OCI-LY3 (cell line): ENCODE data around the gene FAM229B.

Source experiments
- CTCF ChIP-seq: fragments of 200-600, 300-600 bp; sonication (generic); IDR thresholded peaks from 2 replicates; pipeline ENCODE4 v1.5.1; 2014; ENCODE audit warnings: antibody characterized with exemption, low read length, low read depth
- EZH2phosphoT487 ChIP-seq: fragments of 200-600 bp; shearing (Covaris generic); IDR thresholded peaks from 2 replicates; pipeline ENCODE4 v1.6.1; 2018; ENCODE audit warnings: antibody characterized with exemption, mixed run types, low read depth

DNA sequence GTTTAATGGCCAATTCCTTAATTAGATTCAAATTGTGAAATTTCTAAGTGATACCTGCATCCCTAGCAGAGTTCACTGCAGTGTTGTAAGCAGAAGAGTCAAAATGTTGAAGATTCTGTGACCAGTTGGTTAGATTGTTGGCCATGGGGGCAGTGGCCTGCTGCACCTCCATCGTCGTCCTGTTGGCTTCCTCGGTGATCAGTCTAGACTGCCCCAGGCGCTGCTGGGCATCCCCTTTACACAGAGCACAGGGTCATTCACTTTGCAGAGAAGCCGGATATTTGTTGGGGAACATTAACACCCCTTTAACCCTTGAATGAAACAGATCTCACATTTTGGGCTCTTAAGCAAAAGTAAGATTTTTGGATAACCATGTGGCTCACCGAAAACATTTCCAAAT lies 60.7 kb downstream of the FAM229B start:
- no peak for TF ChIP-seq CTCF
- no peak for TF ChIP-seq EZH2phosphoT487
